MG63 (cell line): Measurements from ENCODE around the gene PLN. TPM values are rescaled to one million over a fixed set of nuclear protein-coding genes. Genes with fewer than 3 reads are reported as not detected.

Source experiments
- DNase-seq: peaks from one replicate; pipeline ENCODE4 v3.0.0-alpha.2; 2020
- H3K27me3 ChIP-seq: fragments of 250-450 bp; sonication (Bioruptor Pico); 2 replicates; pipeline ENCODE4 v1.5.1; 2020; ENCODE audit warnings: mild to moderate bottlenecking, moderate library complexity
- H3K36me3 ChIP-seq: fragments of 250-450 bp; sonication (Bioruptor Pico); 2 replicates; pipeline ENCODE4 v1.5.1; 2020; ENCODE audit warnings: mild to moderate bottlenecking, moderate library complexity
- H3K4me3 ChIP-seq: fragments of 250-450 bp; sonication (Bioruptor Pico); 2 replicates; pipeline ENCODE4 v1.5.1; 2020; ENCODE audit warnings: mild to moderate bottlenecking, moderate library complexity
- H3K9me3 ChIP-seq: fragments of 250-450 bp; sonication (Bioruptor Pico); 2 replicates; pipeline ENCODE4 v1.5.1; 2020; ENCODE audit warnings: mild to moderate bottlenecking, moderate library complexity
- total RNA-seq: library from RNA; depleted of rRNA; stranded (reverse); fragments of >200 nt; shearing (Covaris generic); gene quantifications from 2 replicates; pipeline ENCODE4 v1.2.3, GENCODE V29; 2014; ENCODE audit warnings: low replicate concordance; rRNA removed

PLN gene
- total RNA-seq, 1 experiment from 2014 or later, result not detected

GRCh38 chr6:118586746-118587485 lies 38.8 kb downstream of the PLN start:
- no peak overlapping the region for H3K4me3 ChIP-seq
- H3K27me3 ChIP-seq, result no peaks in the 10 kb centered on the region
- no peak for DNase-seq
- H3K9me3 ChIP-seq, result no peaks in the 10 kb centered on the region
- no peaks in the 10 kb centered on the region for H3K36me3 ChIP-seq

- DNase-seq, result no peak
- Histone ChIP-seq H3K36me3 (no peaks in the 10 kb centered on the region), H3K9me3 (no peaks in the 10 kb centered on the region), H3K4me3 (no peak overlapping the region), H3K27me3 (no peaks in the 10 kb centered on the region)
These were observed 40.5 kb downstream of the PLN start for GRCh38 chr6:118588626-118589025.

- Histone ChIP-seq H3K4me3 (no peak overlapping the region), H3K9me3 (no peaks in the 10 kb centered on the region), H3K36me3 (no peaks in the 10 kb centered on the region), H3K27me3 (no peaks in the 10 kb centered on the region)
- no peak for DNase-seq
These were observed 41.1 kb downstream of the PLN start for GRCh38 chr6:118589186-118589585.

GRCh38 chr6:118589649-118590365 lies 41.7 kb downstream of the PLN start:
- no peak for DNase-seq
- Histone ChIP-seq H3K27me3 (no peaks in the 10 kb centered on the region), H3K36me3 (no peaks in the 10 kb centered on the region), H3K9me3 (no peaks in the 10 kb centered on the region), H3K4me3 (no peak overlapping the region)

- Histone ChIP-seq H3K36me3 (no peaks in the 10 kb centered on the region), H3K9me3 (no peaks in the 10 kb centered on the region), H3K27me3 (no peaks in the 10 kb centered on the region), H3K4me3 (no peak overlapping the region)
- DNase-seq, result no peak
These were observed 43.8 kb downstream of the PLN start for GRCh38 chr6:118591897-118592296.

- no peak overlapping the region for H3K4me3 ChIP-seq
- no peaks in the 10 kb centered on the region for H3K27me3 ChIP-seq
- no peaks in the 10 kb centered on the region for H3K36me3 ChIP-seq
- DNase-seq, result no peak
- no peaks in the 10 kb centered on the region for H3K9me3 ChIP-seq
These were observed 46.8 kb downstream of the PLN start for GRCh38 chr6:118594877-118595276.

GRCh38 chr6:118596774-118597320 lies 48.8 kb downstream of the PLN start:
- Histone ChIP-seq H3K9me3 (no peaks in the 10 kb centered on the region), H3K4me3 (no peak overlapping the region), H3K36me3 (no peaks in the 10 kb centered on the region), H3K27me3 (no peaks in the 10 kb centered on the region)
- DNase-seq, result no peak

GRCh38 chr6:118597636-118598035 lies 49.5 kb downstream of the PLN start:
- Histone ChIP-seq H3K9me3 (no peaks in the 10 kb centered on the region), H3K27me3 (no peaks in the 10 kb centered on the region), H3K4me3 (no peak overlapping the region), H3K36me3 (no peaks in the 10 kb centered on the region)
- no peak for DNase-seq

- Histone ChIP-seq H3K9me3 (peaks cover under 1% of the 10 kb centered on the region; the same call in 1 of the 2 replicates), H3K27me3 (no peaks in the 10 kb centered on the region), H3K4me3 (no peak overlapping the region), H3K36me3 (no peaks in the 10 kb centered on the region; the same call in 1 of the 2 replicates)
- no peak for DNase-seq
These were observed 50.2 kb downstream of the PLN start for GRCh38 chr6:118598324-118598723.

GRCh38 chr6:118602300-118602699 lies 54.2 kb downstream of the PLN start:
- no peaks in the 10 kb centered on the region for H3K27me3 ChIP-seq
- no peak overlapping the region for H3K4me3 ChIP-seq
- no peak for DNase-seq
- no peaks in the 10 kb centered on the region; the same call in 1 of the 2 replicates for H3K36me3 ChIP-seq
- H3K9me3 ChIP-seq, result peaks cover 4% of the 10 kb centered on the region

GRCh38 chr6:118603372-118603771 lies 55.3 kb downstream of the PLN start:
- Histone ChIP-seq H3K36me3 (no peaks in the 10 kb centered on the region; the same call in 1 of the 2 replicates), H3K9me3 (peaks cover 4% of the 10 kb centered on the region), H3K4me3 (no peak overlapping the region), H3K27me3 (no peaks in the 10 kb centered on the region)
- DNase-seq, result no peak

- Histone ChIP-seq H3K36me3 (no peaks in the 10 kb centered on the region; the same call in 1 of the 2 replicates), H3K4me3 (no peak overlapping the region), H3K9me3 (peaks cover 5% of the 10 kb centered on the region), H3K27me3 (no peaks in the 10 kb centered on the region)
- DNase-seq, result no peak
These were observed 58.2 kb downstream of the PLN start for GRCh38 chr6:118606268-118606667.

GRCh38 chr6:118606858-118607257 lies 58.8 kb downstream of the PLN start:
- peaks cover 10% of the 10 kb centered on the region for H3K9me3 ChIP-seq
- DNase-seq, result no peak

More at GRCh38 chr6:118606858-118607257, 58.8 kb downstream of the PLN start:
- no peaks in the 10 kb centered on the region for H3K27me3 ChIP-seq
- no peaks in the 10 kb centered on the region; the same call in 1 of the 2 replicates for H3K36me3 ChIP-seq
- no peak overlapping the region for H3K4me3 ChIP-seq

Other genes with a start within 250 kb of the PLN start
- 4.2 and 4.9 TPM in 2 replicates for gene CEP85L, start 103.3 kb downstream of the PLN start, total RNA-seq